Trophoblast cell (in vitro differentiated cells and primary cell): ENCODE measurements around the gene TRIP12.

Experiments
- DNase-seq, 2 donors: peaks; one replicate each; pipeline ENCODE4 v3.0.0-alpha.2; 2016
- H2AFZ ChIP-seq: 2 replicates; pipeline ENCODE4 v1.6.1; 2013; ENCODE audit warnings: low read length, moderate library complexity, mild to moderate bottlenecking; ENCODE audit not compliant: insufficient read depth, poor library complexity
- H2AK5ac ChIP-seq: 2 replicates; pipeline ENCODE4 v1.6.1; 2013; ENCODE audit warnings: mild to moderate bottlenecking, low read length
- H2BK120ac ChIP-seq: 2 replicates; pipeline ENCODE4 v1.6.1; 2013; ENCODE audit warnings: low read length, mild to moderate bottlenecking, moderate library complexity; ENCODE audit not compliant: insufficient read depth, poor library complexity
- H2BK12ac ChIP-seq: 2 replicates; pipeline ENCODE4 v1.6.1; 2013; ENCODE audit warnings: mild to moderate bottlenecking, low read length, moderate library complexity
- H2BK5ac ChIP-seq: 2 replicates; pipeline ENCODE4 v1.6.1; 2013; ENCODE audit warnings: low read length, low read depth, moderate library complexity, mild to moderate bottlenecking; ENCODE audit not compliant: poor library complexity
- H3K14ac ChIP-seq: 2 replicates; pipeline ENCODE4 v1.6.1; 2013; ENCODE audit warnings: mild to moderate bottlenecking, low read length
- H3K18ac ChIP-seq: 2 replicates; pipeline ENCODE4 v1.6.1; 2013; ENCODE audit warnings: mild to moderate bottlenecking, low read length
- H3K23ac ChIP-seq: 2 replicates; pipeline ENCODE4 v1.6.1; 2013; ENCODE audit warnings: low read length
- H3K27ac ChIP-seq: 2 replicates; pipeline ENCODE4 v1.5.1; 2013; ENCODE audit warnings: low read depth, mild to moderate bottlenecking, inconsistent platforms, low read length, moderate library complexity
- H3K27me3 ChIP-seq: 2 replicates; pipeline ENCODE4 v1.6.1; 2013; ENCODE audit warnings: inconsistent platforms, mild to moderate bottlenecking, low read length, moderate library complexity; ENCODE audit not compliant: insufficient read depth
- H3K36me3 ChIP-seq, 2 experiments: 1 replicate in 1 of 2; 2 replicates in 1 of 2; pipeline ENCODE4 v1.6.1; 2013; ENCODE audit warnings: low read length in 2 of 2, mild to moderate bottlenecking in 2 of 2, moderate library complexity in 1 of 2; ENCODE audit not compliant: insufficient read depth in 2 of 2, control insufficient read depth in 1 of 2
- H3K4ac ChIP-seq: 2 replicates; pipeline ENCODE4 v1.6.1; 2013; ENCODE audit warnings: low read depth, mild to moderate bottlenecking, low read length, moderate library complexity
- H3K4me1 ChIP-seq, 2 experiments: 1 replicate in 1 of 2; 2 replicates in 1 of 2; pipeline ENCODE4 v1.6.1; 2013; ENCODE audit warnings: low read length in 2 of 2, mild to moderate bottlenecking in 2 of 2, moderate library complexity in 1 of 2; ENCODE audit not compliant: insufficient read depth in 2 of 2, control insufficient read depth in 1 of 2
- H3K4me2 ChIP-seq: 2 replicates; pipeline ENCODE4 v1.6.1; 2013; ENCODE audit warnings: inconsistent platforms, mild to moderate bottlenecking, low read length, moderate library complexity
- H3K4me3 ChIP-seq: 2 replicates; pipeline ENCODE4 v1.5.1; 2013; ENCODE audit warnings: mild to moderate bottlenecking, low read depth, low read length, inconsistent platforms
- H3K79me1 ChIP-seq: one replicate; pipeline ENCODE4 v1.6.1; 2013; ENCODE audit warnings: low read length
- H3K79me2 ChIP-seq: 2 replicates; pipeline ENCODE4 v1.6.1; 2013; ENCODE audit warnings: low read length, mild to moderate bottlenecking; ENCODE audit not compliant: control insufficient read depth, insufficient read depth, poor library complexity
- H3K9ac ChIP-seq: 2 replicates; pipeline ENCODE4 v1.6.1; 2013; ENCODE audit warnings: mild to moderate bottlenecking, low read length
- H3K9me3 ChIP-seq: 2 replicates; pipeline ENCODE4 v1.6.1; 2013; ENCODE audit warnings: low read depth, mild to moderate bottlenecking, control low read depth, inconsistent platforms, low read length; ENCODE audit not compliant: insufficient read depth
- H4K12ac ChIP-seq: 2 replicates; pipeline ENCODE4 v1.6.1; 2013; ENCODE audit warnings: low read depth, mild to moderate bottlenecking, low read length, moderate library complexity
- H4K8ac ChIP-seq: 2 replicates; pipeline ENCODE4 v1.6.1; 2013; ENCODE audit warnings: low read depth, mild to moderate bottlenecking, low read length, moderate library complexity
- H4K91ac ChIP-seq: one replicate; pipeline ENCODE4 v1.6.1; 2013; ENCODE audit warnings: low read depth, mild to moderate bottlenecking, low read length, moderate library complexity
- WGBS: extraction: QIAGEN DNeasy Blood & Tissue Kit; methylation state at CpG from one replicate; pipeline ENCODE4 v1.1.7; 2013; ENCODE audit warnings: missing lambda C conversion rate; ENCODE audit not compliant: insufficient read length, insufficient coverage; ENCODE audit errors: extremely low coverage; 5-methylcytosine and 5-hydroxymethylcytosine counted together

Gene TRIP12

DNA sequence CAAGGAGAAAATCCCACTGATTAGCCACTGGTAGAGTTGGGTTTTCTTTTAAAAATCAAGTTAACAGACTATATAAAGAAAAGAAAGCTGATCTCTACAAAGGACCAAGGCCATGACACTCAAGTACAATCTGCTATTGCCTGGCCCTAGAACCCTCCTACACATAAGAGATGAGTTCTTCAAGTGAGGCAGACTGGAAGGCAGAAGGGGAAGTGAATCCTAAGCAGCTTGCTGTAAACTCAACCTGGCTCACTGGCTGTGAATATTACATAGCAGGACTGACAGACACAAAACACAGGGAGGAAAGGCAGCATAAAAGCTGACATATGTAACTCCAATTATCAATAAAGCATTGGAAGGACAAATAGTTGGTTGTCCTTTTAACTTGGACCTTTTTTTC, 65.4 kb downstream of the TRIP12 start:
- Histone ChIP-seq H3K27me3 (no peaks in the 10 kb centered on the region), H2BK5ac (no peak overlapping the region), H2BK12ac (no peak overlapping the region), H3K9me3 (no peaks in the 10 kb centered on the region), H2AFZ (no peak overlapping the region), H3K79me1 (no peaks in the 10 kb centered on the region), H3K27ac (no peak overlapping the region), H3K23ac (no peak overlapping the region), H3K14ac (no peak overlapping the region), H4K8ac (no peak overlapping the region), H3K36me3 (peaks cover 14 to 15% of the 10 kb centered on the region in 2 experiments), H4K12ac (no peak overlapping the region), H2AK5ac (no peak overlapping the region), H3K4ac (no peak overlapping the region), H3K9ac (no peak overlapping the region), H3K4me2 (no peak overlapping the region), H4K91ac (no peak overlapping the region), H2BK120ac (no peak overlapping the region), H3K79me2 (no peaks in the 10 kb centered on the region), H3K18ac (no peak overlapping the region), H3K4me3 (no peak overlapping the region), H3K4me1 (no peaks in the 10 kb centered on the region)
- DNase-seq = no peak

DNA sequence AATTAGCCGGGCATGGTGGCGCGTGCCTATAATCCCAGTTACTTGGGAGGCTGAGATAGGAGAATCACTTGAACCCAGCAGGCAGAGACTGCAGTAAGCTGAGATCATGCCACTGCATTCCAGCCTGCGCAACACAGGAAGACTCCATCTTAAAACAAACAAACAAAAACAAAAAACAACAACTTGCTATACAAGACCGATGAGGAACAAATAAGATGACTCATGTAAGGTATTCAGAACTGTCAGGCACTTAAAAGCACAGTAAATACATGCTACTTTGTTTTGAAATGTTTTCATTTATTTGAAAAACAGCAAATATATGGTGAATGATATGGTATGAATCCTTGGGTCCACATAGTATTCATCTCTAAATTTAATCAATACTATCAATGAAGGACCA, 66.7 kb downstream of the TRIP12 start:
- Histone ChIP-seq H4K12ac (no peak overlapping the region), H2AFZ (no peak overlapping the region), H3K23ac (no peak overlapping the region), H3K36me3 (peaks cover 14 to 19% of the 10 kb centered on the region in 2 experiments), H3K4me3 (no peak overlapping the region), H2BK5ac (no peak overlapping the region), H3K79me2 (no peaks in the 10 kb centered on the region), H3K9me3 (peaks cover 2% of the 10 kb centered on the region), H3K9ac (no peak overlapping the region), H3K14ac (no peak overlapping the region), H3K4ac (no peak overlapping the region), H2BK12ac (no peak overlapping the region), H4K8ac (no peak overlapping the region), H3K27ac (no peak overlapping the region), H4K91ac (no peak overlapping the region), H2AK5ac (no peak overlapping the region), H2BK120ac (no peak overlapping the region), H3K4me1 (no peaks in the 10 kb centered on the region), H3K27me3 (no peaks in the 10 kb centered on the region), H3K4me2 (no peak overlapping the region), H3K18ac (no peak overlapping the region), H3K79me1 (no peaks in the 10 kb centered on the region)
- no peak for DNase-seq
- no CpG with 5 or more reads among the region's 5 CpGs for WGBS

DNA sequence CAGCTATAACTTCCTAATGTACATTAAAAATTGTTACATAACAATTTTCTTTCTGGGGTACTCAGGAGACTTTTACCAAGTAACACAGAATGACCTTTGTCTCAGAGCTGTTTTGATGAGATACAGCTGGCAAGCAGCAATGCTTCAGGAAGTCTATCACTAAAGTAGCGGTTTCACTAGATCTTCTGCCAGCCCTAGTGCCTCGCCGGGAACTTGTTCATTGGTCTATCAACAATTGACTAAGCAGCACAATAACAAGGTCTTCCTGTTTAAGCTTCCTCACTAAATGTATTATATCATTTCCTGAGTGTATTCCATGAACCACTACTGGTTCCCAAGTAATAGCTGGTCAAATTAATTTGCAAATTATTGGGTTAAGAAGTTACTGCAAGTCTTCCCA, 69.2 kb downstream of the TRIP12 start:
- no peak overlapping the region for H2AK5ac ChIP-seq

DNA sequence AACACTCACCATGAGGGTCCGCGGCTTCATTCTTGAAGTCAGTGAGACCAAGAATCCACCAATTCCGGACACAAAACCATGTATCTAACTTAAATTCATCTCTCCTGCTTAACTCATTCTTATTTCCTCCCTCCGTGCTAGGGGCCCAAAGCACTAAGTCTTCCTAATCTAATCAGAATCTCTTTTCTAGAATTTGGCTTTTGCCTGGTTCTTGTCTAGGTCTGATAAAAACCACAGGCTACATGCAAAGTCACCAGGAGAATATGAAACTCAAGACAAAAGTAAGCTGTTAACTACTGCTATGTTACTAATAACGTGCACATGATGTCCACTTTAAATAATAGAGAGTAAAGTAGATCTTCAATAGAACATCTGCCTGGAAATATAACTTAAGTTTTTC, 69.9 kb downstream of the TRIP12 start:
- peaks cover 2 to 8% of the 10 kb centered on the region in 2 experiments for H3K4me1 ChIP-seq
- H3K9me3 ChIP-seq = peaks cover 2% of the 10 kb centered on the region
- no peaks in the 10 kb centered on the region for H3K79me2 ChIP-seq
- no peak overlapping the region for H3K27ac ChIP-seq
- H3K14ac ChIP-seq = no peak overlapping the region
- no peak overlapping the region for H3K4me3 ChIP-seq
- H2AFZ ChIP-seq = no peak overlapping the region
- H3K4me2 ChIP-seq = no peak overlapping the region
- H3K18ac ChIP-seq = no peak overlapping the region
- no peaks in the 10 kb centered on the region for H3K79me1 ChIP-seq
- H2BK120ac ChIP-seq = no peak overlapping the region
- H4K91ac ChIP-seq = no peak overlapping the region
- H3K9ac ChIP-seq = no peak overlapping the region
- H4K8ac ChIP-seq = no peak overlapping the region
- no peak overlapping the region for H3K4ac ChIP-seq
- no peaks in the 10 kb centered on the region for H3K27me3 ChIP-seq
- no peak overlapping the region for H2BK5ac ChIP-seq
- H3K36me3 ChIP-seq = peaks cover 5 to 8% of the 10 kb centered on the region in 2 experiments
- no peak overlapping the region for H3K23ac ChIP-seq
- no peak overlapping the region for H2AK5ac ChIP-seq
- H4K12ac ChIP-seq = no peak overlapping the region
- WGBS = no CpG with 5 or more reads among the region's 5 CpGs
- no peak overlapping the region for H2BK12ac ChIP-seq
- DNase-seq = no peak

More for the DNA sequence above, 69.2 kb downstream of the TRIP12 start:
- Histone ChIP-seq H3K14ac (no peak overlapping the region), H4K91ac (no peak overlapping the region), H2BK5ac (no peak overlapping the region), H3K23ac (no peak overlapping the region), H3K79me2 (no peaks in the 10 kb centered on the region), H3K4me3 (no peak overlapping the region), H2BK12ac (no peak overlapping the region), H4K8ac (no peak overlapping the region), H4K12ac (no peak overlapping the region), H3K4me1 (peaks cover 2 to 8% of the 10 kb centered on the region in 2 experiments), H3K9ac (no peak overlapping the region), H3K27ac (no peak overlapping the region), H3K4me2 (no peak overlapping the region), H3K36me3 (peaks cover 8% of the 10 kb centered on the region in 2 experiments), H2BK120ac (no peak overlapping the region), H3K18ac (no peak overlapping the region), H3K27me3 (no peaks in the 10 kb centered on the region), H3K4ac (no peak overlapping the region), H3K79me1 (no peaks in the 10 kb centered on the region), H2AFZ (no peak overlapping the region), H3K9me3 (peaks cover 2% of the 10 kb centered on the region)
- no peak for DNase-seq
- no CpG with 5 or more reads among the region's 3 CpGs for WGBS
